ENCODE measurements around the gene SYCP3. TPM values are rescaled to one million over a fixed set of nuclear protein-coding genes. Genes with fewer than 3 reads are reported as not detected.

The SYCP3 gene
- polyA plus RNA-seq, 1 experiment: 0.06 TPM

DNA sequence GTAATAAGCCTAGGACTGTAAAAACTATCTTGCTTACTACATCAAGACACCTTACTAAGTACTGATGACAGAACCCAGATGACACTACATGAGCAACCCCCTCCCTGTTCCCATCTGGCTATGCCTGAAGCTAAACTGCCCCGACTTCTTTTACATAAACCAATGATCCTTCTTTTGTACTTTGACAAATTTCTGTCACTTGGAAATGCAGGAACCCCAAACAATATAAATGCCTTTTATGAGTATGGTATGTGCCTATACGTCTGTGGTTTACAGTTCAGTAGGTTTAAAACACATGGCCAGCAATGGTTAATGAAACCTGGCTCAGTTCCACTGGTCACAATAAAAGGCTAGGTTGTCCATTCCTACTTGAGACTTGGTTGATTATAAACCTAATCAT lies 6.1 kb downstream of the SYCP3 start:
- CTCF ChIA-PET: interaction anchor here (0.9 kb wide), 1 partner anchor 107 kb away, joined by 3 read pairs; no protein-coding TSS in a partner anchor

DNA sequence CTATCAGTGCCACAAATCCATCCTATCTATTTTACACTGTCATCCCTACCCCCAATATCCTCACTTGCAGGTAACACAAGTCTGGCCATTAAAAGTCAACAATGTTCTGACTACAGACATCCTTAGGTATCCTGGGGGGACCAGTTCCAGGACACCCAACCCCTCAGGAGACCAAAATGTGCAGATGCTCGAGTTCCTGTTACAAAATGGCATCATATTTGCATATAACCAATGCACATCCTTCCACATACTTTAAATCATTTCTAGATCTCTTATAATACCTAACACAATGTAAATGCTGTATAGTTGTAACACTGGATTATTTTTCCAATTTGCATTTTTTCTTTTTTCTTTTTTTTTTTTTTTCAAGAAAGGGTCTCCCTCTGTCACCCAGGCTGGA lies 6.9 kb downstream of the SYCP3 start:
- H3K27ac ChIP-seq (ENCODE audit: low read depth, low read length): no peak overlapping the region
- ChIA-PET POLR2A (no interaction called here), CTCF (no interaction called here)
- TF ChIP-seq, protein P1, sequence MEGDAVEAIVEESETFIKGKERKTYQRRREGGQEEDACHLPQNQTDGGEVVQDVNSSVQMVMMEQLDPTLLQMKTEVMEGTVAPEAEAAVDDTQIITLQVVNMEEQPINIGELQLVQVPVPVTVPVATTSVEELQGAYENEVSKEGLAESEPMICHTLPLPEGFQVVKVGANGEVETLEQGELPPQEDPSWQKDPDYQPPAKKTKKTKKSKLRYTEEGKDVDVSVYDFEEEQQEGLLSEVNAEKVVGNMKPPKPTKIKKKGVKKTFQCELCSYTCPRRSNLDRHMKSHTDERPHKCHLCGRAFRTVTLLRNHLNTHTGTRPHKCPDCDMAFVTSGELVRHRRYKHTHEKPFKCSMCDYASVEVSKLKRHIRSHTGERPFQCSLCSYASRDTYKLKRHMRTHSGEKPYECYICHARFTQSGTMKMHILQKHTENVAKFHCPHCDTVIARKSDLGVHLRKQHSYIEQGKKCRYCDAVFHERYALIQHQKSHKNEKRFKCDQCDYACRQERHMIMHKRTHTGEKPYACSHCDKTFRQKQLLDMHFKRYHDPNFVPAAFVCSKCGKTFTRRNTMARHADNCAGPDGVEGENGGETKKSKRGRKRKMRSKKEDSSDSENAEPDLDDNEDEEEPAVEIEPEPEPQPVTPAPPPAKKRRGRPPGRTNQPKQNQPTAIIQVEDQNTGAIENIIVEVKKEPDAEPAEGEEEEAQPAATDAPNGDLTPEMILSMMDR (IDR thresholded peaks at IDR 0.05; ENCODE audit: low read depth, low read length): no peak
- H3K27me3 ChIP-seq (ENCODE audit: control insufficient read depth, insufficient read depth, low read length): no peaks in the 10 kb centered on the region
- DNase-seq (ENCODE audit: low read depth, low spot score): no peak
- H3K4me3 ChIP-seq (ENCODE audit: low read depth, low read length): no peak overlapping the region
- no peaks in the 10 kb centered on the region for H3K9me3 ChIP-seq (ENCODE audit: control insufficient read depth, insufficient read depth, low read length)

More for the DNA sequence above, 6.1 kb downstream of the SYCP3 start:
- no peak for DNase-seq (ENCODE audit: low read depth, low spot score)
- Histone ChIP-seq H3K9me3 (ENCODE audit: control insufficient read depth, insufficient read depth, low read length) (no peaks in the 10 kb centered on the region), H3K4me3 (ENCODE audit: low read depth, low read length) (no peak overlapping the region), H3K27ac (ENCODE audit: low read depth, low read length) (no peak overlapping the region), H3K27me3 (ENCODE audit: control insufficient read depth, insufficient read depth, low read length) (no peaks in the 10 kb centered on the region)
- TF ChIP-seq, protein P1 (IDR thresholded peaks at IDR 0.05; ENCODE audit: low read depth, low read length): no peak
- POLR2A ChIA-PET: no interaction called here

DNA sequence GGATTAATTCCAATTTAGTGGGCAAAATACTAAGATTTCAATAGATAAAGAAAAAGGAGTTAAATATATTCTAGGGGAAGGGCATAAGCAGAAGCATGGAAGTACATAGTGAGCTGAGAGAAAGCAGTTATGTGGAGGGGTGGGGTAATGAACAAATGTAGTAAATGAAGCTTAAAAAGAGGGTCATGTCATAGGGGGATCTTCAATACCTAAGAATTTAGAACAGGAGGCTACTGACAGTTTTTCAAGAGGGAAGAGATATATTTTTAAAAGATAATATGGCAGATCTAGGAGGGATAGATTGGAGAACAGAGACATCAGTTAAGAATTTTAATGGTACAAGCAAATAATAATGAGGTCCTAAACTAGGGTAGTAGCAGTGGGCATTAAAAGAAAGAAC lies 9.4 kb downstream of the SYCP3 start:
- no peak overlapping the region for H3K27ac ChIP-seq (ENCODE audit: low read depth, low read length)
- no peak for DNase-seq (ENCODE audit: low read depth, low spot score)
- no peak overlapping the region for H3K4me3 ChIP-seq (ENCODE audit: low read depth, low read length)
- TF ChIP-seq, protein P1 (IDR thresholded peaks at IDR 0.05; ENCODE audit: low read depth, low read length): no peak
- POLR2A ChIA-PET: no interaction called here
- no peaks in the 10 kb centered on the region for H3K9me3 ChIP-seq (ENCODE audit: control insufficient read depth, insufficient read depth, low read length)
- H3K27me3 ChIP-seq (ENCODE audit: control insufficient read depth, insufficient read depth, low read length): no peaks in the 10 kb centered on the region
- CTCF ChIA-PET: no interaction called here

DNA sequence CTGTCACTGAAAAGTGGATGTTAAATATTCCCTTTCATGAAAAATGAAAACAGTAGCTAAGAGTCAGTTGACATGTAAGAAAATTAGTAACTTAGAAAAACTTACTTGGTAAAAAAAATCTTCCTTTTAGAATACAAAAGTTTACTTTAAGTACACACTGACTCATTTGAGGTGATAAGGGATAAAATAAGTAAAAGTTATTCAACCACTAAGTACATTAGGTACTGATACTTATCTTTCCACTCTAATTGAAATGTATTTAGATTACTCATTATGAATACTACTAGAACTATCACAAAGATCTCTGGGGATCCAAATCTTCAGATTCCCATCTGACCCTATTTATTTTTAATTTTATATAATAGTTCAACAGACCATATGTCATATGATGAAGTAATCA lies 12.2 kb downstream of the SYCP3 start:
- POLR2A ChIA-PET: no interaction called here
- no peak for DNase-seq (ENCODE audit: low read depth, low spot score)
- Histone ChIP-seq H3K27ac (ENCODE audit: low read depth, low read length) (no peak overlapping the region), H3K27me3 (ENCODE audit: control insufficient read depth, insufficient read depth, low read length) (no peaks in the 10 kb centered on the region), H3K4me3 (ENCODE audit: low read depth, low read length) (no peak overlapping the region), H3K9me3 (ENCODE audit: control insufficient read depth, insufficient read depth, low read length) (no peaks in the 10 kb centered on the region)
- TF ChIP-seq, protein P1 (IDR thresholded peaks at IDR 0.05; ENCODE audit: low read depth, low read length): no peak
- CTCF ChIA-PET: no interaction called here

DNA sequence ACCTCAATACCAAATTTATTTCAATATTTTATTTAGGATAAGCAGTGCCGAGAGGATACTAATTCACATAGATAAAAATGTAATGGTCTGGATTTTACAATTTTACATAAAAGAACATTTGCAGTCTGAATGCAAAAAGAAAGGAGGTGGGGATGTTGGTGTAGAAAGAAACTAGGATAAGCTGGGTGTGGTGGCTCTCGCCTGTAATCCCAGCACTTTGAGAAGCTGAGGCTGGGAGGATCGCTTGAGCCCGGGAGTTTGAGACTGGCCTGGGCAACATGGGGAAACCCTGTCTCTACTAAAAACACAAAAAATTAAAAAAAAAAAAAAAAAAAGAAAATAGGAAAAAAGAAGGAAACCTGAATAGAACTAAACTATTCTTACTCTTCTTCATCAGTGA lies 16.9 kb downstream of the SYCP3 start:
- Histone ChIP-seq H3K9me3 (ENCODE audit: control insufficient read depth, insufficient read depth, low read length) (no peaks in the 10 kb centered on the region), H3K27me3 (ENCODE audit: control insufficient read depth, insufficient read depth, low read length) (no peaks in the 10 kb centered on the region), H3K4me3 (ENCODE audit: low read depth, low read length) (no peak overlapping the region), H3K27ac (ENCODE audit: low read depth, low read length) (no peak overlapping the region)
- ChIA-PET CTCF (interaction anchor here (0.6 to 1.2 kb wide), 2 partner anchors 37 to 1433 kb away, joined by 3 to 5 read pairs; no protein-coding TSS in a partner anchor), POLR2A (no interaction called here)
- DNase-seq (ENCODE audit: low read depth, low spot score): no peak
- TF ChIP-seq, protein P1 (IDR thresholded peaks at IDR 0.05; ENCODE audit: low read depth, low read length): no peak

All from AG04450 (cell line).